Fibroblast of lung (primary cell): ENCODE data around the gene TIGD4.

Experiments used
- EZH2 ChIP-seq: IDR thresholded peaks from 2 replicates; pipeline ENCODE4 v1.5.1; 2012; ENCODE audit warnings: low read length, control low read depth, mild to moderate bottlenecking; ENCODE audit errors: missing control alignments
- TF ChIP-seq, protein P1 (sequence below), 2 donors: IDR thresholded peaks in 1 of 2; conservative IDR thresholded peaks in 1 of 2; 1 replicate in 1 of 2; 2 replicates in 1 of 2; pipeline ENCODE4 v1.5.1; 2011 to 2012; ENCODE audit warnings: low read length in 2 of 2, control low read depth in 1 of 2, inconsistent platforms in 1 of 2, low read depth in 1 of 2, mild to moderate bottlenecking in 1 of 2

DNA sequence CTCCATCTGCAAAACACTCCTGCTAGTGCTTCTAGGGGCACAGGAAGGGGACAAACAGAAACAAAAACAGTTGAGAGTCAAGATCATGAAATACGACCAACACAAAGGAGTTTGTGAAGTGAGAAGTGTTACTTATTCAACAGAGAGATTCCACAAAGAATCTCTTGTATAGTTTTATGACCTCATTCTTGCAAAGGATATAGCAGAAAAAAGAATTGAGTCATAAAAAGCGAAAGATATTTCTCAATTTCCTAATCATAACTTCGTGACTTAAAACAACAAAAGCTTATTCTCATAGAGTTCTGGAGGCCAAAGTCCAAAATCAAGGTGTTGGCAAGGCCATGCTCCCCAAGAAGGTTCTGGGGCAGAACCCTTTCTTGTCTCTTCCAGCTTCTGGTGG is 40.7 kb downstream of the TIGD4 start:
- TF ChIP-seq, protein P1, sequence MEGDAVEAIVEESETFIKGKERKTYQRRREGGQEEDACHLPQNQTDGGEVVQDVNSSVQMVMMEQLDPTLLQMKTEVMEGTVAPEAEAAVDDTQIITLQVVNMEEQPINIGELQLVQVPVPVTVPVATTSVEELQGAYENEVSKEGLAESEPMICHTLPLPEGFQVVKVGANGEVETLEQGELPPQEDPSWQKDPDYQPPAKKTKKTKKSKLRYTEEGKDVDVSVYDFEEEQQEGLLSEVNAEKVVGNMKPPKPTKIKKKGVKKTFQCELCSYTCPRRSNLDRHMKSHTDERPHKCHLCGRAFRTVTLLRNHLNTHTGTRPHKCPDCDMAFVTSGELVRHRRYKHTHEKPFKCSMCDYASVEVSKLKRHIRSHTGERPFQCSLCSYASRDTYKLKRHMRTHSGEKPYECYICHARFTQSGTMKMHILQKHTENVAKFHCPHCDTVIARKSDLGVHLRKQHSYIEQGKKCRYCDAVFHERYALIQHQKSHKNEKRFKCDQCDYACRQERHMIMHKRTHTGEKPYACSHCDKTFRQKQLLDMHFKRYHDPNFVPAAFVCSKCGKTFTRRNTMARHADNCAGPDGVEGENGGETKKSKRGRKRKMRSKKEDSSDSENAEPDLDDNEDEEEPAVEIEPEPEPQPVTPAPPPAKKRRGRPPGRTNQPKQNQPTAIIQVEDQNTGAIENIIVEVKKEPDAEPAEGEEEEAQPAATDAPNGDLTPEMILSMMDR (conservative IDR thresholded peaks at IDR 0.05 in 1 of 2, IDR thresholded peaks at IDR 0.05 in 1 of 2; ENCODE audit: low read depth in 1 of 2, low read length in 2 of 2): no peak
- TF ChIP-seq EZH2: no peak
